ENCODE results near the gene SLC25A38.

DNA sequence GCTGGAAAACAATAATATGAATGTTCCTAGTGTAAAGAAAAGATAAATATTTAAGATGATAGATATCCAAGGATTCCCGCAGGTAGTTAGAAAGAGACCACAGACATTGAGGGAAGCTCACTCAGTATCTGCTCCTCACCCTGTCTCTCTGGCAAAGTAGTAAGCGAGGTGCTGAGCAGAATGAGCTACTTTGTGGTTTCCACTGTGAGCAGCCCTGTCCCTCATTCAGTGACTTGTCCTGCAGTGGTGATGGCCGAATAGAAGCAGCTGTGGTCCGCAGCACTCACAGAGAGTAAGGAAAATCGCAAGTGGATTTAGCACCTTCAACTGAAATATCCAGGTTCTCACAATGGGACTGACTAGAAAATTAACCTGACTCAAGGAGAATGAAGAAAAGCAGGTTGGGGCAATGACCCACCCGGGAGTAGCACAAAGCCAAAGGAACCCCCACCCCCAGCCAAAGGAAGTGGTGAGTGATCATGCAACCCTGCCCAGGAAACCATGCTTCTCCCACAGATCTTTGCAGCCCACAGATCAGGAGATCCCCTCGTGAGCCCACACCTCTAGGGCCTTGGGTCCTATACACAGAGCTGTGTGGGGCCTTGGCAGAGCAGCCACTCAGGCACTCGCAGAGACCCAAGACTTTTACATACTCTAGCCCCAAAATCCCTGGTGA, 21.8 kb upstream of the SLC25A38 start:
- no peak for TF ChIP-seq CTCF (IDR thresholded peaks at IDR 0.05; ENCODE audit: insufficient read depth, low read depth, low read length)
- TF ChIP-seq EZH2 (IDR thresholded peaks at IDR 0.05; ENCODE audit: insufficient read depth, low read length) = no peak
